ENCODE measurements around the gene GPR137B. TPM values are rescaled to one million over a fixed set of nuclear protein-coding genes. Genes with fewer than 3 reads are reported as not detected.
A peak's percentile ranks its signal among the peaks of the same experiment; 100 is the strongest.

GPR137B gene
- total RNA-seq, 1 donor from 2014 or later: 36.7 TPM

DNA sequence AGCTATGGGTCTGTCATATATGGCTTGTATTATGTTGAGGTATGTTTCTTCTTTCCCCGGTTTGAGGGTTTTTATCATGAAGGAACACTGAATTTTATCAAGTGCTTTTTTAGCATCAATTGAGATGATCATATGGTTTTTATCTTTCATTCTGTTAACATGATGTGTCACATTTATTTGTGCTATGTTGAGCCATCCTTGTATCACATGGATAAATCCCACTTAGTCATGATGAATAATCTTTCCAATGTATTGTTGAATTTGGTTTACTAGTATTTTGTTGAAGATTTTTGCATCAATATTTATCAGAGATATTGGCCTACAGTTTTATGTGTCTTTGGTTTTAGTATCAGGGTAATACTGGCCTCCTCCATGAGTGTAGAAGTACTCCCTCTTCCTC, 61.7 kb downstream of the GPR137B start:
- Histone ChIP-seq H3K36me3 (peaks cover 44% of the 10 kb centered on the region), H3K27ac (replicated peaks) (no peak overlapping the region)
- TF ChIP-seq, protein P1, sequence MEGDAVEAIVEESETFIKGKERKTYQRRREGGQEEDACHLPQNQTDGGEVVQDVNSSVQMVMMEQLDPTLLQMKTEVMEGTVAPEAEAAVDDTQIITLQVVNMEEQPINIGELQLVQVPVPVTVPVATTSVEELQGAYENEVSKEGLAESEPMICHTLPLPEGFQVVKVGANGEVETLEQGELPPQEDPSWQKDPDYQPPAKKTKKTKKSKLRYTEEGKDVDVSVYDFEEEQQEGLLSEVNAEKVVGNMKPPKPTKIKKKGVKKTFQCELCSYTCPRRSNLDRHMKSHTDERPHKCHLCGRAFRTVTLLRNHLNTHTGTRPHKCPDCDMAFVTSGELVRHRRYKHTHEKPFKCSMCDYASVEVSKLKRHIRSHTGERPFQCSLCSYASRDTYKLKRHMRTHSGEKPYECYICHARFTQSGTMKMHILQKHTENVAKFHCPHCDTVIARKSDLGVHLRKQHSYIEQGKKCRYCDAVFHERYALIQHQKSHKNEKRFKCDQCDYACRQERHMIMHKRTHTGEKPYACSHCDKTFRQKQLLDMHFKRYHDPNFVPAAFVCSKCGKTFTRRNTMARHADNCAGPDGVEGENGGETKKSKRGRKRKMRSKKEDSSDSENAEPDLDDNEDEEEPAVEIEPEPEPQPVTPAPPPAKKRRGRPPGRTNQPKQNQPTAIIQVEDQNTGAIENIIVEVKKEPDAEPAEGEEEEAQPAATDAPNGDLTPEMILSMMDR (IDR thresholded peaks at IDR 0.05; ENCODE audit: borderline replicate concordance): no peak

DNA sequence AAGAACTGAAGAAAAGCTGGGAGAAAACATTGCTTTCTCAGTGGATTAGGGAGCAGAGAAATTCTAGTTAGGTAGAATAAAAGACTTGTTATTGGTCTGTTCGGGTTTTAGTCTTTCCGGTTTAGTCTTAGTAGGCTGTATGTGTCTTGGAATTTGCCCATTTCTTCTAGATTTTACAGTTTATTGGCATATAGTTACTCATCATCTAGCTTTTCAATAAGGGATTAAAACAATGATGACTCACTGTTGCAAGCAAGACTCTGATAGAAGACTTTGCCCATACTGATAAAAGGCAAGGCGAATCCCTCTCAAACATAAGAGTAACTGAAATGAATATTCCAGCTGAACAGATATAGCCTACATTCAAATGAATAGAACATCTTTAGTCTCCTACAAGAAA, 62.3 kb downstream of the GPR137B start:
- peaks cover 42% of the 10 kb centered on the region for H3K36me3 ChIP-seq

More for the DNA sequence above, 61.7 kb downstream of the GPR137B start:
- DNase-seq: no peak
- Histone ChIP-seq H3K4me1 (peaks cover 19% of the 10 kb centered on the region), H3K27me3 (ENCODE audit: low read depth) (no peaks in the 10 kb centered on the region), H3K9me3 (replicated peaks) (peaks cover 42% of the 10 kb centered on the region), H3K4me3 (no peak overlapping the region)
- intact Hi-C loops (cut with micrococcal nuclease): no loop called here

DNA sequence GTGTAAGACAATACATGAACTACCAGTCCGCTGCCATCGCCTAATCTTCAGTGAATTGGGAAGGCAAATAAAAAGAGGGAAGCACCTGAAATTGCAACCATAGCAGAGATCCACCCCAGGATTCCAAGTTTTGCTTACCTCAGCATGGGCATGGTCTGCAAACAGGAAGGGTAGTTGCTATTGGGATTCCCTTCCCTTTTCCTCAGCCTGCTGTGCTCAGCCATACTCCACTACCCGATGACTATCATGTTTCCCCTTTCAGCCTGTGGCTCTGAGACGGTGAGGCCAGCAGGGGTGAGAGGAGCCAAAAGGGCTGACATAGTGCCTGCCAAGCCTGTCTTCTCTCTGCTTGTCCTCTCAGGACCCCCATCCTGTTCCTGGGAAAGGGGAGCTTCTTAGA, 64.2 kb downstream of the GPR137B start:
- intact Hi-C loops (cut with micrococcal nuclease): no loop called here
- Histone ChIP-seq H3K4me1 (peaks cover 19% of the 10 kb centered on the region), H3K9me3 (replicated peaks) (peaks cover 17% of the 10 kb centered on the region), H3K27ac (replicated peaks) (peak overlapping the region; percentile 39), H3K4me3 (no peak overlapping the region), H3K27me3 (ENCODE audit: low read depth) (no peaks in the 10 kb centered on the region), H3K36me3 (peaks cover 26% of the 10 kb centered on the region)
- TF ChIP-seq, protein P1 (IDR thresholded peaks at IDR 0.05; ENCODE audit: borderline replicate concordance): no peak
- DNase-seq: no peak

More for the DNA sequence above, 62.3 kb downstream of the GPR137B start:
- Histone ChIP-seq H3K4me1 (peaks cover 19% of the 10 kb centered on the region), H3K27me3 (ENCODE audit: low read depth) (no peaks in the 10 kb centered on the region), H3K4me3 (no peak overlapping the region), H3K9me3 (replicated peaks) (peaks cover 36% of the 10 kb centered on the region), H3K27ac (replicated peaks) (no peak overlapping the region)
- DNase-seq: no peak
- TF ChIP-seq, protein P1 (IDR thresholded peaks at IDR 0.05; ENCODE audit: borderline replicate concordance): no peak
- intact Hi-C loops (cut with micrococcal nuclease): no loop called here

DNA sequence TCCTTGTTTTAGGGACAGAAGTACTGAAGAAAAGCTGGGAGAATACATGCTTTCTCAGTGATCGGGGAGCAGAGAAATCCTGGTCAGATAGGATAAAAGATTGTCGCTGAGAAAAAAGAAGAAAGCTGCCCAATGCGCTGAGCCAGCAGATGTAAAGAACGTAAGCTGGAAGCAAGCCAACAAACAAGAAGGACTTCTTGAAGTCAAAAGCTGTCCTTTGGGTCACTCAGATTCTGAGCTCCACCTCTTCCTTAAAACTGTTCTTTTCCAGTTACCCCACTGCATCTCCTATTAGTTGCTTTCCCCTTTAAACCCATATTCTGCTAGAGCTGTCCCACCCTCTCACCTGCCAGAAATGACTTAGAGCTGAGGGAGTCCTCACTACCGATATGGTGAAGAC, 64.8 kb downstream of the GPR137B start:
- H3K9me3 ChIP-seq (replicated peaks): peaks cover 11% of the 10 kb centered on the region
- intact Hi-C loops (cut with micrococcal nuclease): no loop called here
- TF ChIP-seq, protein P1 (IDR thresholded peaks at IDR 0.05; ENCODE audit: borderline replicate concordance): no peak
- H3K36me3 ChIP-seq: peaks cover 20% of the 10 kb centered on the region
- H3K4me3 ChIP-seq: no peak overlapping the region
- no peak for DNase-seq
- peak overlapping the region; percentile 39 for H3K27ac ChIP-seq (replicated peaks)
- H3K4me1 ChIP-seq: peaks cover 19% of the 10 kb centered on the region
- no peaks in the 10 kb centered on the region for H3K27me3 ChIP-seq (ENCODE audit: low read depth)

DNA sequence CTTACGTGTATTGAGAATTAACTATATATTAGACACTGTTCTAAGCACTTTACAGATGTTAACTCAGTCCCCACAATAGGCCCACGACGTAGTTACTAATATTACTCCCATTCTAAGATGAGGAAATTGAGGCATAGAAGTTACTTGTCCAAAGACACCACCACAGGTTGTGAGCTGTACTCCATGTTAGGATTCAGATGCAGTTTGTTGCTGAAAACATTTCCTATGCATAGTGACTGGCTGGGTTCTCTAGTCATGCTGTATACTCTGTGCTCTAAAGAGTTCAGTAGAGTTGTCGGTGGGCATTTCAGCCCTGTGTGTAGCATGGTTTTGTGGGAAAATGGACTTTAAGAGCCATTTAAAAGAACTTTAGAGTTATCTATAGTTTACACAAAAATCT, 65.2 kb downstream of the GPR137B start:
- Histone ChIP-seq H3K27me3 (ENCODE audit: low read depth) (no peaks in the 10 kb centered on the region), H3K27ac (replicated peaks) (no peak overlapping the region)

More for the DNA sequence above, 65.2 kb downstream of the GPR137B start:
- DNase-seq: no peak
- Histone ChIP-seq H3K4me1 (peaks cover 19% of the 10 kb centered on the region), H3K9me3 (replicated peaks) (peaks cover 10% of the 10 kb centered on the region), H3K36me3 (peaks cover 17% of the 10 kb centered on the region), H3K4me3 (no peak overlapping the region)
- intact Hi-C loops (cut with micrococcal nuclease): no loop called here
- TF ChIP-seq, protein P1 (IDR thresholded peaks at IDR 0.05; ENCODE audit: borderline replicate concordance): no peak
